ENCODE results near the gene FAM13C.

DNA sequence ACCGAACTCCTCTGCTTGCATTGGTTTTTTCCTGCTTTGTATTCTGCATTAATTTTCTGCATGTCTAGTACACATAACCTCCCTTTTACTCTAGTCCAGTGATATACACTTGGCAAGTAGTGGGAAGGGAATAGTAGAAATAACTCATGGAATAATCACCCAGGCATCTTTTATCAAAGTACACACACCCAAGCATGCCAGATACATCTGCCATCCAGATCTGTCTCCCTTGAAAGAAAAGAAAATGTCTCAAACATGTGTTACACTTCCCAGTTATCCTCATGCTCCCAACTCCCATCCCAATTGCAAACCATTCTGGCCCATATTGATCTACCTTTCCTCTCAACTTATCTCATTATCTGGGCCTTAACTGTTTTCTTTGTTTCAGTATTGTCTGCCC is 106.9 kb downstream of the FAM13C start:
- TF ChIP-seq POLR2A (IDR thresholded peaks at IDR 0.05), result no peak
- TF ChIP-seq CTCF (IDR thresholded peaks at IDR 0.05), result no peak
